ENCODE measurements around the gene TBXAS1.

TBXAS1 gene

GRCh38 chr7:140015471-140015970, 186.5 kb downstream of the TBXAS1 start:
- H3K36me3 ChIP-seq (ENCODE audit: control insufficient read depth, low read length) = no peaks in the 10 kb centered on the region
- no peak overlapping the region for H3K4me3 ChIP-seq (ENCODE audit: low read length)
- no peaks in the 10 kb centered on the region for H3K4me1 ChIP-seq (ENCODE audit: control insufficient read depth, low read length)

GRCh38 chr7:140016540-140016939, 187.5 kb downstream of the TBXAS1 start:
- no peaks in the 10 kb centered on the region for H3K4me1 ChIP-seq (ENCODE audit: control insufficient read depth, low read length)
- H3F3A ChIP-seq (ENCODE audit: control insufficient read depth, insufficient read depth) = no peaks in the 10 kb centered on the region
- H4K20me1 ChIP-seq (ENCODE audit: control insufficient read depth, insufficient read depth, low read depth, low read length) = no peaks in the 10 kb centered on the region
- H3K9me3 ChIP-seq (ENCODE audit: control insufficient read depth, insufficient read depth, low read length) = no peaks in the 10 kb centered on the region
- TF ChIP-seq CTCF (IDR thresholded peaks at IDR 0.05; ENCODE audit: low read depth, low read length, poor library complexity, severe bottlenecking) (no peak), EZH2phosphoT487 (IDR thresholded peaks at IDR 0.05; ENCODE audit: borderline replicate concordance, low read length) (no peak)
- H3K27me3 ChIP-seq (ENCODE audit: control insufficient read depth, low read length) = peaks cover 19% of the 10 kb centered on the region
- H3K36me3 ChIP-seq (ENCODE audit: control insufficient read depth, low read length) = no peaks in the 10 kb centered on the region
- H3K4me2 ChIP-seq (ENCODE audit: low read length) = no peak overlapping the region
- no peaks in the 10 kb centered on the region for H3K9me2 ChIP-seq (replicated peaks; ENCODE audit: control insufficient read depth, low read length)
- H3K4me3 ChIP-seq (ENCODE audit: low read length) = no peak overlapping the region
- H3K27ac ChIP-seq (ENCODE audit: low read depth, low read length) = no peak overlapping the region
- H3K79me2 ChIP-seq (ENCODE audit: control insufficient read depth, low read length) = no peaks in the 10 kb centered on the region

More at GRCh38 chr7:140015471-140015970, 186.5 kb downstream of the TBXAS1 start:
- H3K4me2 ChIP-seq (ENCODE audit: low read length) = no peak overlapping the region
- peaks cover 22% of the 10 kb centered on the region for H3K27me3 ChIP-seq (ENCODE audit: control insufficient read depth, low read length)
- H4K20me1 ChIP-seq (ENCODE audit: control insufficient read depth, insufficient read depth, low read depth, low read length) = no peaks in the 10 kb centered on the region
- TF ChIP-seq EZH2phosphoT487 (IDR thresholded peaks at IDR 0.05; ENCODE audit: borderline replicate concordance, low read length) = no peak
- TF ChIP-seq CTCF (IDR thresholded peaks at IDR 0.05; ENCODE audit: low read depth, low read length, poor library complexity, severe bottlenecking) = no peak
- no peaks in the 10 kb centered on the region for H3K79me2 ChIP-seq (ENCODE audit: control insufficient read depth, low read length)
- H3K9me3 ChIP-seq (ENCODE audit: control insufficient read depth, insufficient read depth, low read length) = no peaks in the 10 kb centered on the region
- no peaks in the 10 kb centered on the region for H3F3A ChIP-seq (ENCODE audit: control insufficient read depth, insufficient read depth)
- H3K9me2 ChIP-seq (replicated peaks; ENCODE audit: control insufficient read depth, low read length) = no peaks in the 10 kb centered on the region
- no peak overlapping the region for H3K27ac ChIP-seq (ENCODE audit: low read depth, low read length)

DNA sequence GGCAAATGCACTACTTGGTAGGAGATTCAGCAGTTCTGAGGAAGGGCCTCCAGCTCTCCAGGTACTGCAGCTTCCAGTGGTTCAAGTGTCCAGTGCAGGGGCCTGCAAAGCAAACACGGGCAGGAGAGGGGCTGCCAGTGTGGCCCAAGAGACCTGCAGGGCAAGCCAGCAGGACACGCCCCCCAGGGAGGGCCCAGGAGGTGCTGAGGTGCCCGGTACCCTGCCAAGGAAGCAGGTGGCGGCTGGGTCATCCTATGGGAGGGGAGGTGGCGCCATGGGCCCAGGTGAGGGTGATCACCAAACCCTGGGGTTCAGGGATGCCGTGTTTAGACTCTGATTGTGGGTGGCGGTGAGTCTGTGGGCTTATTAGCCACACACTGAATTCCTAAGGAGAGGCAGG, 188.0 kb downstream of the TBXAS1 start:
- Histone ChIP-seq H3K27ac (ENCODE audit: low read depth, low read length) (no peak overlapping the region), H3F3A (ENCODE audit: control insufficient read depth, insufficient read depth) (no peaks in the 10 kb centered on the region), H3K4me2 (ENCODE audit: low read length) (no peak overlapping the region), H3K9me3 (ENCODE audit: control insufficient read depth, insufficient read depth, low read length) (no peaks in the 10 kb centered on the region), H3K27me3 (ENCODE audit: control insufficient read depth, low read length) (peaks cover 17% of the 10 kb centered on the region), H3K9me2 (replicated peaks; ENCODE audit: control insufficient read depth, low read length) (no peaks in the 10 kb centered on the region), H3K36me3 (ENCODE audit: control insufficient read depth, low read length) (no peaks in the 10 kb centered on the region), H4K20me1 (ENCODE audit: control insufficient read depth, insufficient read depth, low read depth, low read length) (no peaks in the 10 kb centered on the region), H3K4me1 (ENCODE audit: control insufficient read depth, low read length) (no peaks in the 10 kb centered on the region), H3K79me2 (ENCODE audit: control insufficient read depth, low read length) (no peaks in the 10 kb centered on the region), H3K4me3 (ENCODE audit: low read length) (no peak overlapping the region)
- no peak for TF ChIP-seq EZH2phosphoT487 (IDR thresholded peaks at IDR 0.05; ENCODE audit: borderline replicate concordance, low read length)
- no peak for TF ChIP-seq CTCF (IDR thresholded peaks at IDR 0.05; ENCODE audit: low read depth, low read length, poor library complexity, severe bottlenecking)

Data from DOHH2 (cell line).